ENCODE measurements around the gene NAT14.

DNA sequence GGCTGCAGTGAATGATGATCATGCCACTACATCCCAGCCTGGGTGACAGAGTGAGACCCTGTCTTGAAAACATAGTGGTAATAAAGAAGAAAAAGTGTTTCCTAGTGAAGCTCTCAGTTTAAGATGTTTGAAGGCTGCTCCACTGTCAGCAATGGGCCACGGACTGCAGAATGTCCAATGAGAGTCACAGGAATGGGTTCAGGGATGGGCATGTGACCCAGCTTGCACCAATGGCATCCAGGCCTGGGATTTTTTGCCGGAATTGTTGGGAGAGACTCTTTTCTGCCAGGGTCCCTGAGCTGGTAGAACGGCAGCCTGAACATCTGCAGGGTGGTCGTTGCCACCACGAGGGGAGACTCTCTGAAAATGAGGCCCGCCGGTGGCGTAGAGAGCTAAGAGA lies 48.1 kb upstream of the NAT14 start:
- no peak for TF ChIP-seq EZH2 (IDR thresholded peaks at IDR 0.05; ENCODE audit: low read length)
- TF ChIP-seq, protein P1, sequence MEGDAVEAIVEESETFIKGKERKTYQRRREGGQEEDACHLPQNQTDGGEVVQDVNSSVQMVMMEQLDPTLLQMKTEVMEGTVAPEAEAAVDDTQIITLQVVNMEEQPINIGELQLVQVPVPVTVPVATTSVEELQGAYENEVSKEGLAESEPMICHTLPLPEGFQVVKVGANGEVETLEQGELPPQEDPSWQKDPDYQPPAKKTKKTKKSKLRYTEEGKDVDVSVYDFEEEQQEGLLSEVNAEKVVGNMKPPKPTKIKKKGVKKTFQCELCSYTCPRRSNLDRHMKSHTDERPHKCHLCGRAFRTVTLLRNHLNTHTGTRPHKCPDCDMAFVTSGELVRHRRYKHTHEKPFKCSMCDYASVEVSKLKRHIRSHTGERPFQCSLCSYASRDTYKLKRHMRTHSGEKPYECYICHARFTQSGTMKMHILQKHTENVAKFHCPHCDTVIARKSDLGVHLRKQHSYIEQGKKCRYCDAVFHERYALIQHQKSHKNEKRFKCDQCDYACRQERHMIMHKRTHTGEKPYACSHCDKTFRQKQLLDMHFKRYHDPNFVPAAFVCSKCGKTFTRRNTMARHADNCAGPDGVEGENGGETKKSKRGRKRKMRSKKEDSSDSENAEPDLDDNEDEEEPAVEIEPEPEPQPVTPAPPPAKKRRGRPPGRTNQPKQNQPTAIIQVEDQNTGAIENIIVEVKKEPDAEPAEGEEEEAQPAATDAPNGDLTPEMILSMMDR (optimal IDR thresholded peaks at IDR 0.05 in 1 of 3, IDR thresholded peaks at IDR 0.05 in 1 of 3, conservative IDR thresholded peaks at IDR 0.05 in 1 of 3; ENCODE audit: extremely low read depth in 1 of 3, insufficient read depth in 2 of 3, low read length in 3 of 3), result no peak

Measured in keratinocyte (primary cell).